Activated CD4-positive, alpha-beta T cell treated with anti-CD3 and anti-CD28 coated beads for 36 hours (primary cell): ENCODE results near the gene PPA1. TPM values are rescaled to one million over a fixed set of nuclear protein-coding genes. Genes with fewer than 3 reads are reported as not detected.
"Not testable (repeated sequence)": the region's sequence is repeated elsewhere in the genome, so short reads cannot be mapped to it uniquely, and the experiment has no call there.

Source experiments
- ATAC-seq: fragments of 200-7000 bp; cut with Tn5 transposase; one replicate; pipeline ENCODE4 v1.10.0; 2021; ENCODE audit warnings: mild to moderate bottlenecking, moderate library complexity
- CTCF ChIA-PET: fragments of 350-600 bp; sonication (Branson Sonifier 250); formaldehyde crosslinking; loops from one replicate; lab custom pipeline; 2021; ENCODE audit warnings: antibody characterized with exemption; lab: Charles Lee
- POLR2A ChIA-PET: fragments of 350-600 bp; sonication (Branson Sonifier 250); formaldehyde crosslinking; loops from one replicate; lab custom pipeline; 2021; ENCODE audit warnings: antibody characterized with exemption, inconsistent platforms; lab: Charles Lee
- DNase-seq: peaks from one replicate; pipeline ENCODE4 v3.0.0-alpha.2; 2020
- H3K27ac Mint-ChIP-seq: one replicate; pipeline ENCODE4 v1.8.0; 2021; ENCODE audit warnings: mixed read lengths
- H3K27me3 Mint-ChIP-seq: one replicate; pipeline ENCODE4 v1.8.0; 2021; ENCODE audit warnings: mixed read lengths
- H3K36me3 Mint-ChIP-seq: one replicate; pipeline ENCODE4 v1.8.0; 2021; ENCODE audit warnings: low read depth, mixed read lengths
- H3K4me1 Mint-ChIP-seq: one replicate; pipeline ENCODE4 v1.8.0; 2021; ENCODE audit warnings: mixed read lengths
- H3K4me3 Mint-ChIP-seq: one replicate; pipeline ENCODE4 v1.8.0; 2021; ENCODE audit warnings: mild to moderate bottlenecking, moderate library complexity, mixed read lengths
- H3K9me3 Mint-ChIP-seq: one replicate; pipeline ENCODE4 v1.8.0; 2021; ENCODE audit warnings: low read depth, mixed read lengths
- intact Hi-C, 2 experiments: fragments of 100-400 bp; cut with DNase I in 1 of 2; cut with micrococcal nuclease in 1 of 2; formaldehyde crosslinking; loops; one replicate each; pipeline versions ENCODE4 v1.14.2 to v1.15.1; 2022 to 2024; cut with DNase I, micrococcal nuclease
- total RNA-seq, 2 experiments: library from RNA; stranded (reverse); gene quantifications; one replicate each; pipeline ENCODE4 v1.2.3, GENCODE V29; 2021

PPA1 gene
- total RNA-seq, 2 experiments from 2014 or later, result 286 to 328 TPM

GRCh38 chr10:70190581-70190980 is 42.6 kb downstream of the PPA1 start:
- Mint-ChIP-seq H3K9me3 (no peaks in the 10 kb centered on the region), H3K27me3 (no peaks in the 10 kb centered on the region), H3K4me3 (no peak overlapping the region), H3K36me3 (no peaks in the 10 kb centered on the region), H3K27ac (no peak overlapping the region), H3K4me1 (no peaks in the 10 kb centered on the region)
- POLR2A ChIA-PET, result no interaction called here
- intact Hi-C loops, result no loop called here
- DNase-seq (no peak), ATAC-seq (no peak)
- CTCF ChIA-PET, result interaction anchor here (0.7 to 1.4 kb wide), 4 partner anchors 44 to 75 kb away, joined by 4 to 5 read pairs (median 4); partner anchors contain the start of gene TYSND1

GRCh38 chr10:70190102-70190501 is 43.1 kb downstream of the PPA1 start:
- H3K36me3 Mint-ChIP-seq, result no peaks in the 10 kb centered on the region
- ChIA-PET POLR2A (no interaction called here), CTCF (interaction anchor here (0.7 to 1.4 kb wide), 3 partner anchors 44 to 75 kb away, joined by 4 to 5 read pairs (median 5); partner anchors contain the start of gene TYSND1)
- H3K9me3 Mint-ChIP-seq, result no peaks in the 10 kb centered on the region
- H3K27ac Mint-ChIP-seq, result no peak overlapping the region
- H3K4me1 Mint-ChIP-seq, result no peaks in the 10 kb centered on the region
- intact Hi-C loops, result no loop called here
- DNase-seq (no peak), ATAC-seq (no peak)
- H3K4me3 Mint-ChIP-seq, result no peak overlapping the region
- H3K27me3 Mint-ChIP-seq, result no peaks in the 10 kb centered on the region

DNA sequence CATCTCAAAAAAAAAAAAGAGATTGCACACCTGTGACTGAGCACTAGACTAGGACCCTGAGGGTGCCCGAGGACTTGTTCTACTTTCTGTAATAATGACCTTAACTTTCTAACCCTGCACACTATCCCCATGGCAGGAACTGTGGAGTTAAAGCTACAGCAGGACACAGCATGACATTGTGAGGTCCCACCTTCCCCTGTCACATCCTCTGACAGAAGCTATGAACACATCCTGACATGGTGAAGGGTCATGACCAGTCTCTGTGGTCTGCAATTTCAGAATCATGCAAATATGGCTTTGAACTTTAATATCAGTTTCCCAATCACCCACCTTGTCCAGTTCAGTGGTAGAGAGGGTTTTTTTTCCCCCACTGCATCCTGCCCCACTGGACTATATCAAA is 44.5 kb downstream of the PPA1 start:
- H3K4me1 Mint-ChIP-seq, result no peaks in the 10 kb centered on the region
- intact Hi-C loops, result no loop called here
- ChIA-PET POLR2A (interaction anchor here (0.6 kb wide), 1 partner anchor 42 kb away, joined by 4 read pairs; the partner anchor contains the start of gene TYSND1), CTCF (no interaction called here)
- no peaks in the 10 kb centered on the region for H3K36me3 Mint-ChIP-seq
- no peak for ATAC-seq
- H3K27me3 Mint-ChIP-seq, result no peaks in the 10 kb centered on the region
- H3K9me3 Mint-ChIP-seq, result no peaks in the 10 kb centered on the region
- DNase-seq, result no peak
- H3K27ac Mint-ChIP-seq, result no peak overlapping the region
- no peak overlapping the region for H3K4me3 Mint-ChIP-seq

DNA sequence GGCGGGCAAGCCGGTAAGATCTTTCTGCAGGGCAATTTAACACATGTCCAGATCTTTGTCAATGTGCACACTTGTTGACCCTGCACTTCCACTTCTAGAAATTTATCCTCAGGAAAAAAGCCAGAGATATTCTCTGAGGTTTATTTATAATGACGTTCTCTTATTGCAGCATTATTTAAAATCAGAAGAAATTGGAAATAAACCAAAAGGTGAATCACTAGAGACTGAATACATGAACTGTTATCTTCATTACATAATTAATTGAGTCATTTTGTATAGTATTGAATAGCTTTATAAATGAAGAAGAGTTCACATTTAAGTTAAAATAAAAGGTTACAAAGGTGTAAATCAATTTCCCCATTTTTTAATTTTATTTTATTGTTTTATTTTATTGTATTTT is 46.7 kb downstream of the PPA1 start:
- no peak overlapping the region for H3K27ac Mint-ChIP-seq
- ChIA-PET CTCF (interaction anchor here (0.5 kb wide), 1 partner anchor 12 kb away, joined by 3 read pairs; no protein-coding TSS in a partner anchor), POLR2A (no interaction called here)
- H3K4me1 Mint-ChIP-seq, result no peaks in the 10 kb centered on the region
- no peaks in the 10 kb centered on the region for H3K9me3 Mint-ChIP-seq
- peaks cover 3% of the 10 kb centered on the region for H3K27me3 Mint-ChIP-seq
- no peaks in the 10 kb centered on the region for H3K36me3 Mint-ChIP-seq
- no peak for ATAC-seq
- intact Hi-C loops, result no loop called here
- no peak for DNase-seq
- no peak overlapping the region for H3K4me3 Mint-ChIP-seq

DNA sequence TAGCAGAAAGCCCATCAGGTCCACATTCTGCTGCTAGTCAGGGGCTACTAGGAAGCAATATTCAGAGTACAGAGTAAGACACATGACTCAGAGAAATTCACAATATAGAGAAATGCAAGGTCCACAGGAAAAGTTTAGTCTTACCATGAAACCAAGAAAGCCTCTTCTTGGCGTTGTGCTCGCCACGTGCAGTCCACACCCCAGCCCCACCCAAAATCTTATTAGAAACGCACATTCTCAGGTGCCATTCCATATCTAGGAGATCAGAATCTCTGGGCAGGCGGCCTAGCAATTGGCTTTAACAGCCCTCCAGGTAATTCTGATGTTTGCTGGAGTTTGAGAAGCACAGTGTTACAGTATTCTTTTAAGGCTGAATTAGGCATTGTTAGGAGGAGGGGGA is 47.1 kb downstream of the PPA1 start:
- DNase-seq (no peak), ATAC-seq (no peak)
- intact Hi-C loops, result no loop called here
- Mint-ChIP-seq H3K27me3 (peaks cover 3% of the 10 kb centered on the region), H3K9me3 (no peaks in the 10 kb centered on the region), H3K36me3 (no peaks in the 10 kb centered on the region), H3K4me3 (no peak overlapping the region), H3K27ac (no peak overlapping the region), H3K4me1 (no peaks in the 10 kb centered on the region)
- ChIA-PET CTCF (no interaction called here), POLR2A (no interaction called here)

GRCh38 chr10:70183304-70183703 is 49.9 kb downstream of the PPA1 start:
- CTCF ChIA-PET, result no interaction called here
- DNase-seq, result no peak
- intact Hi-C loops, result no loop called here

GRCh38 chr10:70179209-70179608 is 54.0 kb downstream of the PPA1 start:
- DNase-seq, intact Hi-C loops, H3K4me3 Mint-ChIP-seq, H3K36me3 Mint-ChIP-seq, POLR2A ChIA-PET, ATAC-seq, H3K27me3 Mint-ChIP-seq, H3K4me1 Mint-ChIP-seq, CTCF ChIA-PET, H3K27ac Mint-ChIP-seq, H3K9me3 Mint-ChIP-seq: not testable (repeated sequence)

More at GRCh38 chr10:70183304-70183703, 49.9 kb downstream of the PPA1 start:
- POLR2A ChIA-PET, result interaction anchor here (0.5 kb wide), 1 partner anchor 34 kb away, joined by 3 read pairs; no protein-coding TSS in a partner anchor
- Mint-ChIP-seq H3K9me3 (no peaks in the 10 kb centered on the region), H3K27me3 (peaks cover 3% of the 10 kb centered on the region), H3K36me3 (no peaks in the 10 kb centered on the region), H3K4me3 (no peak overlapping the region), H3K4me1 (no peaks in the 10 kb centered on the region), H3K27ac (no peak overlapping the region)
- no peak for ATAC-seq

GRCh38 chr10:70178139-70178725 is 55.0 kb downstream of the PPA1 start:
- H3K27ac Mint-ChIP-seq, result no peak overlapping the region
- CTCF ChIA-PET, result interaction anchor here (0.7 to 1.4 kb wide), 6 partner anchors 21 to 785 kb away, joined by 3 to 5 read pairs (median 4); partner anchors contain the start of gene TYSND1
- POLR2A ChIA-PET, result no interaction called here
- ATAC-seq (no peak), DNase-seq (no peak)
- H3K27me3 Mint-ChIP-seq, result peaks cover 3% of the 10 kb centered on the region
- H3K36me3 Mint-ChIP-seq, result no peaks in the 10 kb centered on the region
- intact Hi-C loops, result no loop called here
- H3K9me3 Mint-ChIP-seq, result no peaks in the 10 kb centered on the region
- H3K4me3 Mint-ChIP-seq, result no peak overlapping the region
- peaks cover 12% of the 10 kb centered on the region for H3K4me1 Mint-ChIP-seq

DNA sequence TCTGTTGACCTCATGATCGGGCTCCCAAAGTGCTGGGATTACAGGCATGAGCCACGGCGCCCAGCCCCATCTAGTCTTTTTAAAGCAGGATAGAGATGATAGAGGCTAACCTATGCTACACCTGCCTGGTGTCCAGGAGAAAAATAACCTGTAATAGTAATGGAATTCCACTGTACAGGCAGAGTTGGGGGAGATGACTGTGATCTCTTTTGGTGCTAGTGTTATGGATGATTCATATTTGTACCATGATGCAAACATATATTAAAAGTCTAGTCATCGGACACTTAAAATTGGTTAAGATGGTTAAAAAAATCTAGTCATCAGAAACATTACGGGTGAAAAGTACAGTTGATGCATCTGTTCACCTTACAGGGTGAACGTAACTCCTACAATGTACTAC is 56.8 kb downstream of the PPA1 start:
- CTCF ChIA-PET, result interaction anchor here (0.8 to 1.4 kb wide), 2 partner anchors 30 to 188 kb away, joined by 3 read pairs; partner anchors contain the start of gene TYSND1
- POLR2A ChIA-PET, result no interaction called here
- no peaks in the 10 kb centered on the region for H3K27me3 Mint-ChIP-seq

DNA sequence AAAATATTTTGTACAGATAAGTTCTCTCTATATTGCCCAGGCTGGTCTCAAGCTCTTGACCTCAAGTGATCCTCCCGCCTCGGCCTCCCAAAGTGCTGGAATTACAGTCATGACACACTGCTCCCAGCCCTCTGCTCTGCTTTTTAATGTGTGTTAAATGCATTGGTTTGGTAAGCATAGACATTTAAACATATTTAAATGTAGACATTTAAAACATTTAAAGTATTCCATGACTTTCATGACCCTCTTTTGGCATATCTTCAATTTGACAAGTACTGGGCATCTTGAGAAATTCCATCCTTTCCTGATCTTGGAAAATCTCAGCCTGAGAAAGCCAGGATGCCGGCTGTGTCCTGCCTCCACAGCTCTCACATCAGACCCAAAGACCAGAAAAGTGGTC is 57.7 kb downstream of the PPA1 start:
- no peak for ATAC-seq
- H3K36me3 Mint-ChIP-seq, result no peaks in the 10 kb centered on the region
- peaks cover 29% of the 10 kb centered on the region for H3K4me1 Mint-ChIP-seq
- no peaks in the 10 kb centered on the region for H3K9me3 Mint-ChIP-seq
- ChIA-PET CTCF (interaction anchor here (0.7 to 1.4 kb wide), 5 partner anchors 18 to 228 kb away, joined by 3 to 9 read pairs (median 3); partner anchors contain the start of genes EIF4EBP2 and TYSND1), POLR2A (interaction anchor here (1.4 kb wide), 1 partner anchor 29 kb away, joined by 11 read pairs; the partner anchor contains the start of gene TYSND1)
- intact Hi-C loops, result no loop called here
- H3K27ac Mint-ChIP-seq, result no peak overlapping the region
- H3K4me3 Mint-ChIP-seq, result no peak overlapping the region
- DNase-seq, result no peak
- H3K27me3 Mint-ChIP-seq, result no peaks in the 10 kb centered on the region

More for the DNA sequence above, 56.8 kb downstream of the PPA1 start:
- DNase-seq (no peak), ATAC-seq (no peak)
- no peak overlapping the region for H3K4me3 Mint-ChIP-seq
- peaks cover 25% of the 10 kb centered on the region for H3K4me1 Mint-ChIP-seq
- intact Hi-C loops, result no loop called here
- no peaks in the 10 kb centered on the region for H3K9me3 Mint-ChIP-seq
- no peaks in the 10 kb centered on the region for H3K36me3 Mint-ChIP-seq
- H3K27ac Mint-ChIP-seq, result no peak overlapping the region

DNA sequence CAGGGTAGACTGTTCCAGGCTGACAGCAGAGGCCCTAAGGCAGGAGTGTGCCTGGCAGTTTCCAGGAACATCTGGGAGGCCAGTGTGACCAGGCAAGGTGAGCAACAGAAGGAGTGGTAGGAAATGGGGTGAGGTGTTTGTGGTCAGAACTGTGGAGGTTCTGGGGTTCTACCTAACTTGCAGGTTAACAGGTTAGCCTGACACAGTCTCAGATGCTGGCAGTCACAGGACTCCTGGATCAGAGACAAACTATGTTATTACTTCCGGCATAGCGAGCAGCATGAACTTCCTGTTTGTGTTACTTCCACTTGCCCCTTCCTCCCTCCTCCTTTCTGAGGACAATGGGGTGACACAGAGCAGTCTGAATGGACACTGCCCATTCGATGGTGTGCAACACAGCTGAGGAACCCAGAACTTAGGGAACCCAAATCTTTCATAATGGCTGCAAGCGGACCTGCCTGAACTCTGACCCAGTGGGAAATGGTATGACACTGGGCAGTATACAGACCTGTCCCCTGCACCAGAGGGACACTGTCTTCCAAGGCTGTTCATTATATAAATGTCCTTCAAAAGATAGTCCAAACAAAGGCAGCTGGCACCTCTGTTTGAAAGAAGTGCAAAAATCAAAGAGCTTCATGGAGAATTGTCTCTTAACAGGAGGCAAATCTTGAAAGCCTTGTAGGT is 59.0 kb downstream of the PPA1 start:
- Mint-ChIP-seq H3K36me3 (peaks cover 5% of the 10 kb centered on the region), H3K27ac (peak overlapping the region; percentile 61), H3K9me3 (no peaks in the 10 kb centered on the region), H3K27me3 (no peaks in the 10 kb centered on the region), H3K4me1 (peaks cover 29% of the 10 kb centered on the region), H3K4me3 (no peak overlapping the region)
- ATAC-seq (peak; percentile 14), DNase-seq (peak; percentile 47)
- intact Hi-C loops, result loop anchor here in 1 of 2 experiments (5.0 kb wide), 4 partner anchors 403 to 1678 kb away; partner anchors contain the start of genes PSAP and VPS26A
- ChIA-PET CTCF (interaction anchor here (1.1 to 1.3 kb wide), 3 partner anchors 19 to 206 kb away, joined by 3 to 9 read pairs (median 6); partner anchors contain the start of gene TYSND1), POLR2A (interaction anchor here (1.4 kb wide), 1 partner anchor 28 kb away, joined by 11 read pairs; the partner anchor contains the start of gene TYSND1)
